Measurements from ENCODE around the gene TTC7B. TPM values are rescaled to one million over a fixed set of nuclear protein-coding genes. Genes with fewer than 3 reads are reported as not detected.

TTC7B gene
- total and polyA plus RNA-seq, 7 donors = 18.9 to 97.0 (median 59.0) TPM

DNA sequence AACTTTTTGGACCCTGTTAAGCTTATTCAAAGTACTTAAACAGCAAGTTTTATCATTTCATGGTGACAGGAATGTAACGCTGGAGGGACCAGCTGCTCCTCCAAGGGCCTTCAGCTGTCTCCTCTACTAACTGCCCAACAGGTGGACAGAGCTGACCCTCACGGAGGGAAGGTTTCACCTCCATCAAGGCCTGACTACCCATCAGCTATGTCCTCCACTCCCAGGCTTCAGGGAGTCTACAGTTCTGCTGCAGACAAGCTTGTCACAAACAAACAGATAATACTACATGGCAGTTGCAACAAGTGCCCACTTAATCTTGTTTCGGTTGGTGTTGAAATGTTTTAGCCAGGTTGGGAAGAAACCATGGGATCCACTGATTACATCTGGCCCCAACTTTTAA, 175.1 kb downstream of the TTC7B start:
- intact Hi-C loops (cut with DNase I) = no loop called here
- Histone ChIP-seq H3K27me3 (ENCODE audit: insufficient read depth in 3 of 3, low read length in 2 of 3) (no peaks in the 10 kb centered on the region), H3K36me3 (ENCODE audit: insufficient read depth in 1 of 2, low read depth in 1 of 2) (peaks cover 4 to 15% of the 10 kb centered on the region in 2 donors), H3K9me3 (no peaks in the 10 kb centered on the region), H3K4me1 (peaks cover 46% of the 10 kb centered on the region), H3K27ac (peak overlapping the region; percentile 59), H3K4me3 (no peak overlapping the region)
- WGBS, 3 donors = 52 to 73% (median 54%) methylated on average over 3 of the region's 3 CpGs
- DNase-seq = no peak
- ATAC-seq = no peak
- no peak for TF ChIP-seq CTCF (IDR thresholded peaks at IDR 0.05)

DNA sequence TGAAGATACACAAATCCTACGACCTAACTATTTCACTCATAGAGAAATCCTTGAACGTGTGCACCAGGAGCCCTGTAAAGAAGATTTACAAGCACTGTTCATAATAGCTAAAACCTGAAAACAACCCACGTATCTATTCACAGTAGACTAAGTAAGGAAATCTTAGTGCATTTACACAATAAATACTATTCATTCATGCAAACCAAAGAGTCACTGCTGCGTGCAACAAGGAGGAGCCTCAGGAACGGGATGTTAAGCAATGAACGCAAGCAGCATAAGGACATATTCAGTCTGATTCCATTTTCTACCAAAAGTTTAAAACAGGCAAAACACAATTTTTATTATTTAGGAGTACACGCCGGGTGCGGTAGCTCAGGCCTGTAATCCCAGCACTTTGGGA, 176.6 kb downstream of the TTC7B start:
- WGBS, 3 donors = 95 to 96% (median 96%) methylated on average over 9 of the region's 9 CpGs
- intact Hi-C loops (cut with DNase I) = no loop called here

GRCh38 chr14:90632871-90633270, 183.4 kb downstream of the TTC7B start:
- DNase-seq (no peak), ATAC-seq (no peak)
- peaks cover 36% of the 10 kb centered on the region for H3K4me1 ChIP-seq
- WGBS, 3 donors = 93 to 97% (median 93%) methylated on average over 2 of the region's 2 CpGs
- intact Hi-C loops (cut with DNase I) = loop anchor here in 1 of 2 donors (5.0 kb wide), 1 partner anchor 34 kb away; no protein-coding TSS in a partner anchor
- no peak for TF ChIP-seq CTCF (IDR thresholded peaks at IDR 0.05)
- no peaks in the 10 kb centered on the region for H3K27me3 ChIP-seq (ENCODE audit: insufficient read depth in 3 of 3, low read length in 2 of 3)
- peaks cover 0 to 5% of the 10 kb centered on the region in 2 donors for H3K36me3 ChIP-seq (ENCODE audit: insufficient read depth in 1 of 2, low read depth in 1 of 2)
- H3K4me3 ChIP-seq = no peak overlapping the region
- no peaks in the 10 kb centered on the region for H3K9me3 ChIP-seq
- H3K27ac ChIP-seq = no peak overlapping the region

More for the DNA sequence above, 176.6 kb downstream of the TTC7B start:
- TF ChIP-seq CTCF (IDR thresholded peaks at IDR 0.05) = no peak
- H3K9me3 ChIP-seq = no peaks in the 10 kb centered on the region
- no peak for DNase-seq
- no peaks in the 10 kb centered on the region for H3K27me3 ChIP-seq (ENCODE audit: insufficient read depth in 3 of 3, low read length in 2 of 3)
- no peak overlapping the region for H3K27ac ChIP-seq
- peaks cover 4 to 15% of the 10 kb centered on the region in 2 donors for H3K36me3 ChIP-seq (ENCODE audit: insufficient read depth in 1 of 2, low read depth in 1 of 2)
- ATAC-seq = no peak
- no peak overlapping the region for H3K4me3 ChIP-seq
- H3K4me1 ChIP-seq = peaks cover 31% of the 10 kb centered on the region

DNA sequence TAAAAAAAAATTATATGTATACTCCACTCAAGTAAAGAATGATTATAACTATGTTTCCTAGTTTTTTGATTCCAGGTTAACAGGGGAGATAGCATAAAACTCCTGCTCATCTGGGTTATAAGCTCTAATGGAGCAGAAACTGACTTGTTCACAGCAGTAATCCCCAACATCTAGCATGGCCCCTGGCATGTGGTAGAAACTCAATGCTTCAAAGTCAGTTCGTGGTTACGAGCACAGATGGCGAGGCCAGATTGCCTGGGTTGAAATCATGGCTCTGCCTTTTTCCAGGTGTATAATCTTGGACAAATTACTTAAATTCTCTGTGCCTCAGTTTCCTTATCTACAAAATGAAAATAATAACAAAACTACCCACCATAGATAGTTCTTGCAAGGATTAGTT, 183.8 kb downstream of the TTC7B start:
- ATAC-seq (no peak), DNase-seq (no peak)
- TF ChIP-seq CTCF (IDR thresholded peaks at IDR 0.05) = no peak
- H3K4me1 ChIP-seq = peaks cover 40% of the 10 kb centered on the region
- H3K27me3 ChIP-seq (ENCODE audit: insufficient read depth in 3 of 3, low read length in 2 of 3) = no peaks in the 10 kb centered on the region
- H3K36me3 ChIP-seq (ENCODE audit: insufficient read depth in 1 of 2, low read depth in 1 of 2) = peaks cover 0 to 1% of the 10 kb centered on the region in 2 donors
- H3K4me3 ChIP-seq = no peak overlapping the region
- H3K27ac ChIP-seq = no peak overlapping the region
- H3K9me3 ChIP-seq = no peaks in the 10 kb centered on the region
- intact Hi-C loops (cut with DNase I) = loop anchor here in 1 of 2 donors (5.0 kb wide), 1 partner anchor 35 kb away; no protein-coding TSS in a partner anchor
- 74 to 88% (median 80%) methylated on average over 3 of the region's 3 CpGs for WGBS, 3 donors

All from psoas muscle (tissue), 8 donors.